IMR-90 (cell line): Measurements from ENCODE around the gene GLUD1. TPM values are rescaled to one million over a fixed set of nuclear protein-coding genes. Genes with fewer than 3 reads are reported as not detected.
"Not testable (repeated sequence)": the region's sequence is repeated elsewhere in the genome, so short reads cannot be mapped to it uniquely, and the experiment has no call there.

Source experiments
- ATAC-seq: fragments of 200-7000 bp; cut with Tn5 transposase; 2 replicates; pipeline ENCODE4 v1.9.1; 2020; ENCODE audit warnings: low read depth, mild to moderate bottlenecking, moderate library complexity
- BruUV-seq: library from RNA; stranded (reverse); fragments of 400-500 nt; replicated peaks from 2 replicates; lab custom pipeline; 2021; lab: Mats Ljungman, UMichigan
- CTCF ChIA-PET: fragments of 300-600 bp; formaldehyde crosslinking; extraction: SDS; loops from one replicate; lab custom pipeline; 2021; ENCODE audit warnings: antibody characterized with exemption; lab: Yijun Ruan, JAX
- POLR2A ChIA-PET: fragments of 300-600 bp; sonication (Branson Sonifier 250); formaldehyde crosslinking; loops from one replicate; lab custom pipeline; 2022; ENCODE audit warnings: antibody characterized with exemption; ENCODE audit not compliant: unreplicated experiment; lab: Charles Lee
- DNase-seq: peaks from one replicate; pipeline ENCODE4 v3.0.0; 2013
- H2AFZ ChIP-seq: replicated peaks from 2 replicates; pipeline ENCODE3; 2013; ENCODE audit warnings: low read length, mild to moderate bottlenecking; ENCODE audit not compliant: poor library complexity
- H2AK5ac ChIP-seq: 2 replicates; pipeline ENCODE4 v1.6.1; 2013; ENCODE audit warnings: low read depth, low read length, inconsistent platforms
- H2AK9ac ChIP-seq: replicated peaks from 2 replicates; pipeline ENCODE3; 2013; ENCODE audit warnings: mild to moderate bottlenecking, low read depth, low read length, moderate library complexity; ENCODE audit not compliant: poor library complexity
- H2BK120ac ChIP-seq: 2 replicates; pipeline ENCODE4 v1.6.1; 2013; ENCODE audit warnings: low read depth, low read length, inconsistent platforms
- H2BK15ac ChIP-seq: 3 replicates; pipeline ENCODE4 v1.6.1; 2013; ENCODE audit warnings: low read depth, low read length, inconsistent platforms
- H2BK20ac ChIP-seq: 2 replicates; pipeline ENCODE4 v1.6.1; 2013; ENCODE audit warnings: low read depth, mild to moderate bottlenecking, inconsistent platforms, low read length, moderate library complexity
- H2BK5ac ChIP-seq: 2 replicates; pipeline ENCODE4 v1.6.1; 2013; ENCODE audit warnings: mild to moderate bottlenecking, low read depth, low read length, inconsistent platforms; ENCODE audit not compliant: poor library complexity, severe bottlenecking
- H3K14ac ChIP-seq: replicated peaks from 2 replicates; pipeline ENCODE4 v1.6.1; 2013; ENCODE audit warnings: low read depth, low read length, inconsistent platforms
- H3K18ac ChIP-seq: 2 replicates; pipeline ENCODE4 v1.6.1; 2013; ENCODE audit warnings: low read depth, low read length, control low read depth
- H3K23ac ChIP-seq: 2 replicates; pipeline ENCODE4 v1.6.1; 2013; ENCODE audit warnings: low read depth, low read length, inconsistent platforms
- H3K27ac ChIP-seq: 2 replicates; pipeline ENCODE4 v1.5.1; 2013; ENCODE audit warnings: mild to moderate bottlenecking, control low read depth, low read length; ENCODE audit not compliant: insufficient read depth
- H3K27me3 ChIP-seq: 2 replicates; pipeline ENCODE4 v1.6.1; 2013; ENCODE audit warnings: low read length; ENCODE audit not compliant: control insufficient read depth, insufficient read depth
- H3K36me3 ChIP-seq: 2 replicates; pipeline ENCODE4 v1.6.1; 2013; ENCODE audit warnings: low read length, mixed read lengths; ENCODE audit not compliant: control insufficient read depth, insufficient read depth
- H3K4ac ChIP-seq: 2 replicates; pipeline ENCODE4 v1.6.1; 2013; ENCODE audit warnings: low read depth, low read length, inconsistent platforms
- H3K4me1 ChIP-seq: 2 replicates; pipeline ENCODE4 v1.6.1; 2013; ENCODE audit warnings: low read length, mixed read lengths; ENCODE audit not compliant: control insufficient read depth, insufficient read depth
- H3K4me2 ChIP-seq: 2 replicates; pipeline ENCODE4 v1.6.1; 2013; ENCODE audit warnings: low read depth, mild to moderate bottlenecking, control low read depth, low read length, moderate library complexity
- H3K4me3 ChIP-seq: 2 replicates; pipeline ENCODE4 v1.5.1; 2013; ENCODE audit warnings: low read depth, mild to moderate bottlenecking, control low read depth, low read length, moderate library complexity; ENCODE audit not compliant: insufficient read depth
- H3K56ac ChIP-seq: 2 replicates; pipeline ENCODE4 v1.6.1; 2013; ENCODE audit warnings: low read length, inconsistent platforms; ENCODE audit not compliant: insufficient read depth; ENCODE audit errors: extremely low read depth
- H3K79me1 ChIP-seq, 2 experiments: 2 replicates each; pipeline ENCODE4 v1.6.1; 2013; ENCODE audit warnings: low read length in 2 of 2, inconsistent platforms in 1 of 2, low read depth in 1 of 2
- H3K9ac ChIP-seq: 2 replicates; pipeline ENCODE4 v1.6.1; 2013; ENCODE audit warnings: low read depth, low read length, control low read depth
- H3K9me1 ChIP-seq: 2 replicates; pipeline ENCODE4 v1.6.1; 2013; ENCODE audit warnings: low read length, inconsistent platforms; ENCODE audit not compliant: insufficient read depth
- H3K9me3 ChIP-seq: 2 replicates; pipeline ENCODE4 v1.6.1; 2013; ENCODE audit warnings: low read length; ENCODE audit not compliant: control insufficient read depth, insufficient read depth
- H4K20me1 ChIP-seq: 2 replicates; pipeline ENCODE4 v1.6.1; 2013; ENCODE audit warnings: low read length, inconsistent platforms; ENCODE audit not compliant: insufficient read depth
- H4K5ac ChIP-seq: 2 replicates; pipeline ENCODE4 v1.6.1; 2013; ENCODE audit warnings: mild to moderate bottlenecking, low read depth, low read length, control low read depth
- H4K8ac ChIP-seq, 2 experiments: 2 replicates each; pipeline ENCODE4 v1.6.1; 2013; ENCODE audit warnings: low read depth in 2 of 2, low read length in 2 of 2, control low read depth in 1 of 2, inconsistent platforms in 1 of 2
- H4K91ac ChIP-seq: 2 replicates; pipeline ENCODE4 v1.6.1; 2013; ENCODE audit warnings: low read depth, low read length, inconsistent platforms; ENCODE audit not compliant: insufficient read depth
- WGBS, 2 experiments: methylation state at CpG; one replicate each; pipeline versions ENCODE4 v1.1.5 to v1.1.7; 2013; ENCODE audit warnings: missing lambda C conversion rate in 2 of 2; ENCODE audit not compliant: insufficient read length in 1 of 2; ENCODE audit errors: extremely low coverage in 2 of 2; 5-methylcytosine and 5-hydroxymethylcytosine counted together
- dilution Hi-C: fragments of 300-500 bp; cut with HindIII; formaldehyde crosslinking; loops from one replicate; pipeline ENCODE4 v1.14.3; 2018; ENCODE audit warnings: low sequenced_read_pairs; ENCODE audit not compliant: unreplicated experiment
- in situ Hi-C: fragments of 300-500 bp; cut with MboI; formaldehyde crosslinking; loops from 3 replicates; pipeline ENCODE4 v1.14.3; 2019; ENCODE audit warnings: low sequenced_read_pairs, inconsistent platforms, mixed read lengths
- intact Hi-C: fragments of 100-400 bp; cut with micrococcal nuclease; formaldehyde crosslinking; loops from 2 replicates; pipeline ENCODE4 v1.10.0; 2022
- polyA plus RNA-seq, 3 experiments: library from polyadenylated mRNA; depleted of rRNA; stranded (reverse); fragments of >200 nt; gene quantifications; 2 replicates each; pipeline ENCODE4 v1.2.3, GENCODE V29; 2012; ENCODE audit warnings: low replicate concordance in 1 of 3
- total RNA-seq: library from RNA; depleted of rRNA; stranded (reverse); fragments of >200 nt; gene quantifications from 2 replicates; pipeline ENCODE4 v1.2.3, GENCODE V29; 2012

Gene GLUD1
- total and polyA plus RNA-seq, 2 of the 4 experiments (the other 2 are of a cell fraction): 64.8 to 210 TPM

GRCh38 chr10:87133936-87134335, 39.3 kb upstream of the GLUD1 start:
- H2BK120ac ChIP-seq, H3K9me1 ChIP-seq, H3K27me3 ChIP-seq, H4K8ac ChIP-seq, H2BK5ac ChIP-seq, H3K14ac ChIP-seq, H3K4me2 ChIP-seq, H3K27ac ChIP-seq, H3K9me3 ChIP-seq, H3K36me3 ChIP-seq, POLR2A ChIA-PET, H3K79me1 ChIP-seq, in situ Hi-C loops, H2AK9ac ChIP-seq, DNase-seq, BruUV-seq, H3K4me1 ChIP-seq, H3K18ac ChIP-seq, H2BK15ac ChIP-seq, H3K4ac ChIP-seq, H3K56ac ChIP-seq, CTCF ChIA-PET, dilution Hi-C loops, H4K5ac ChIP-seq, H2AK5ac ChIP-seq, H3K23ac ChIP-seq, H3K9ac ChIP-seq, intact Hi-C loops, H2BK20ac ChIP-seq, H4K91ac ChIP-seq, H2AFZ ChIP-seq, ATAC-seq, H3K4me3 ChIP-seq, H4K20me1 ChIP-seq: not testable (repeated sequence)
- WGBS, 2 experiments: no CpG with 5 or more reads among the region's 2 CpGs

DNA sequence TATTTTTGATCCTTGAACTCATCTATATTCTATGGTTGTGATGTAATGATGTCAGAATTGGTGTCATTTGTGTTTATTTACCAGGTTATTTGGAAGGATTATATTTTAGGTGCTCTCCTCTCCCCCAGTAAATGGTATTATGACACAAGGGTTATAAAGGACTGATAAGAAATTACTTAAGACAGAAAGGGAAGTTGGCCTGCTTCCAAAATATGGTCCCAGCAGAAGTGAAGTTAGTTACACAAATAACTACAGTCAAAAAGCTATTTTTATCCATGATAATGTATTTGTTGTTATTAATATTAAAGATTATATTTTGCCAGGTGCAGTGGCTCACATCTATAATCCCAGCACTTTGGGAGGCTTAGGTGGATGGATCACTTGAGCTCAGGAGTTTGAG, 37.5 kb upstream of the GLUD1 start:
- H3K23ac ChIP-seq, H3K4me3 ChIP-seq, CTCF ChIA-PET, H3K9ac ChIP-seq, BruUV-seq, H2AFZ ChIP-seq, H3K36me3 ChIP-seq, H4K91ac ChIP-seq, intact Hi-C loops, H4K20me1 ChIP-seq, H2AK9ac ChIP-seq, H3K27ac ChIP-seq, H3K56ac ChIP-seq, in situ Hi-C loops, H2BK5ac ChIP-seq, POLR2A ChIA-PET, H2BK20ac ChIP-seq, H2AK5ac ChIP-seq, H3K14ac ChIP-seq, H3K18ac ChIP-seq, H4K5ac ChIP-seq, H3K4ac ChIP-seq, H3K9me3 ChIP-seq, H2BK15ac ChIP-seq, H3K79me1 ChIP-seq, dilution Hi-C loops, ATAC-seq, H3K4me2 ChIP-seq, H3K4me1 ChIP-seq, H3K9me1 ChIP-seq, H4K8ac ChIP-seq, H3K27me3 ChIP-seq, H2BK120ac ChIP-seq: not testable (repeated sequence)
- DNase-seq: peak; percentile 28
